H1 (cell line): ENCODE data around the gene ETV4. TPM values are rescaled to one million over a fixed set of nuclear protein-coding genes. Genes with fewer than 3 reads are reported as not detected.

Experiments used
- CTCF ChIA-PET: fragments of 300-600 bp; sonication (Branson Sonifier 250); formaldehyde crosslinking; loops from one replicate; lab custom pipeline; 2021; ENCODE audit not compliant: partially characterized antibody; lab: Charles Lee
- POLR2A ChIA-PET: fragments of 300-600 bp; sonication (Branson Sonifier 250); formaldehyde crosslinking; loops from one replicate; lab custom pipeline; 2021; ENCODE audit warnings: inconsistent platforms; ENCODE audit not compliant: partially characterized antibody; lab: Charles Lee
- DNase-seq, 2 experiments: peaks; one replicate each; pipeline versions ENCODE4 v3.0.0 to v3.0.0-alpha.2; 2010 to 2022; ENCODE audit warnings: low spot score in 2 of 2, low read depth in 1 of 2, mixed read lengths in 1 of 2
- FAIRE-seq: peaks from 2 replicates; lab custom pipeline; 2011; peaks lifted over from hg19 to GRCh38; lab: Jason Lieb, UNC
- H2AFZ ChIP-seq: 2 replicates; pipeline ENCODE4 v1.8.1; 2012; ENCODE audit warnings: low read length, inconsistent platforms
- H2AK5ac ChIP-seq: 2 replicates; pipeline ENCODE4 v1.6.1; 2013; ENCODE audit warnings: low read depth, low read length
- H2BK120ac ChIP-seq: replicated peaks from 2 replicates; pipeline ENCODE3; 2013; ENCODE audit warnings: low read depth, low read length, inconsistent platforms
- H2BK12ac ChIP-seq: 2 replicates; pipeline ENCODE4 v1.6.1; 2013; ENCODE audit warnings: low read depth, low read length
- H2BK15ac ChIP-seq: 2 replicates; pipeline ENCODE4 v1.6.1; 2013; ENCODE audit warnings: low read length
- H2BK20ac ChIP-seq: 2 replicates; pipeline ENCODE4 v1.6.1; 2013; ENCODE audit warnings: low read length
- H2BK5ac ChIP-seq: 2 replicates; pipeline ENCODE4 v1.6.1; 2013; ENCODE audit warnings: low read depth, low read length
- H3K14ac ChIP-seq: 2 replicates; pipeline ENCODE4 v1.6.1; 2013; ENCODE audit warnings: inconsistent platforms; ENCODE audit not compliant: insufficient read length
- H3K18ac ChIP-seq: 2 replicates; pipeline ENCODE4 v1.6.1; 2013; ENCODE audit warnings: low read length; ENCODE audit errors: extremely low read depth
- H3K23ac ChIP-seq: 2 replicates; pipeline ENCODE4 v1.6.1; 2013; ENCODE audit warnings: inconsistent platforms; ENCODE audit not compliant: insufficient read length
- H3K23me2 ChIP-seq: 2 replicates; pipeline ENCODE4 v1.6.1; 2013; ENCODE audit warnings: low read depth, low read length
- H3K27ac ChIP-seq: 2 replicates; pipeline ENCODE4 v1.6.1; 2011; ENCODE audit warnings: low read depth, low read length, inconsistent platforms
- H3K27me3 ChIP-seq, 4 experiments: replicated peaks in 1 of 4; 1 replicate in 1 of 4; 2 replicates in 3 of 4; pipeline versions ENCODE4 v1.6.1 to v1.8.1; 2011 to 2013; ENCODE audit warnings: low read length in 3 of 4, mild to moderate bottlenecking in 3 of 4, inconsistent platforms in 2 of 4, mixed read lengths in 2 of 4, moderate library complexity in 1 of 4; ENCODE audit not compliant: control insufficient read depth in 3 of 4, insufficient read depth in 3 of 4; ENCODE audit errors: extremely low read depth in 1 of 4
- H3K36me3 ChIP-seq, 4 experiments: 2 replicates each; pipeline versions ENCODE4 v1.6.1 to v1.8.1; 2011 to 2013; ENCODE audit warnings: mild to moderate bottlenecking in 4 of 4, low read length in 3 of 4, moderate library complexity in 2 of 4, control low read depth in 1 of 4, inconsistent platforms in 1 of 4; ENCODE audit not compliant: insufficient read depth in 4 of 4, control insufficient read depth in 2 of 4
- H3K4ac ChIP-seq: replicated peaks from 2 replicates; pipeline ENCODE3; 2013; ENCODE audit warnings: low read length, low read depth, mixed read lengths, inconsistent platforms; ENCODE audit not compliant: insufficient read length
- H3K4me1 ChIP-seq, 4 experiments: replicated peaks in 1 of 4; 1 replicate in 1 of 4; 2 replicates in 3 of 4; pipeline versions ENCODE4 v1.6.1 to v1.8.1; 2011 to 2013; ENCODE audit warnings: low read length in 3 of 4, inconsistent platforms in 2 of 4, mixed read lengths in 1 of 4; ENCODE audit not compliant: insufficient read depth in 4 of 4, control insufficient read depth in 3 of 4
- H3K4me2 ChIP-seq, 2 experiments: 2 replicates each; pipeline versions ENCODE4 v1.6.1 to v1.8.1; 2011 to 2013; ENCODE audit warnings: low read depth in 2 of 2, low read length in 2 of 2, control low read depth in 1 of 2, inconsistent platforms in 1 of 2, mild to moderate bottlenecking in 1 of 2; ENCODE audit not compliant: insufficient read depth in 1 of 2
- H3K4me3 ChIP-seq, 4 experiments: fragments of 200-600, 300-600 bp in 1 of 4; sonication (generic), shearing (Covaris generic), sonication (Bioruptor Twin) in 1 of 4; 2 replicates each; pipeline versions ENCODE4 v1.5.1 to v1.8.1; 2011 to 2016; ENCODE audit warnings: low read length in 4 of 4, low read depth in 3 of 4, control low read depth in 2 of 4, inconsistent platforms in 2 of 4, mild to moderate bottlenecking in 2 of 4, mixed read lengths in 1 of 4, moderate library complexity in 1 of 4; ENCODE audit not compliant: insufficient read depth in 2 of 4; ENCODE audit errors: extremely low read depth in 1 of 4
- H3K56ac ChIP-seq: replicated peaks from 2 replicates; pipeline ENCODE3; 2013; ENCODE audit warnings: low read depth, mild to moderate bottlenecking, mixed read lengths, low read length, inconsistent platforms; ENCODE audit not compliant: insufficient read length
- H3K79me1 ChIP-seq: 2 replicates; pipeline ENCODE4 v1.6.1; 2013; ENCODE audit warnings: low read depth, low read length, control low read depth
- H3K79me2 ChIP-seq, 2 experiments: 2 replicates each; pipeline versions ENCODE4 v1.6.1 to v1.8.1; 2012 to 2013; ENCODE audit warnings: low read length in 2 of 2, mild to moderate bottlenecking in 2 of 2, inconsistent platforms in 1 of 2; ENCODE audit not compliant: insufficient read depth in 2 of 2, control insufficient read depth in 1 of 2
- H3K9ac ChIP-seq, 4 experiments: replicated peaks in 1 of 4; 1 replicate in 1 of 4; 2 replicates in 3 of 4; pipeline versions ENCODE4 v1.6.1 to v1.8.1; 2011 to 2013; ENCODE audit warnings: low read depth in 3 of 4, low read length in 3 of 4, control low read depth in 2 of 4, mild to moderate bottlenecking in 2 of 4, moderate library complexity in 2 of 4, inconsistent platforms in 1 of 4; ENCODE audit errors: extremely low read depth in 1 of 4
- H3K9me3 ChIP-seq, 2 experiments: 2 replicates each; pipeline versions ENCODE4 v1.6.1 to v1.8.1; 2012 to 2013; ENCODE audit warnings: mild to moderate bottlenecking in 2 of 2, moderate library complexity in 2 of 2, control low read depth in 1 of 2, inconsistent platforms in 1 of 2, low read depth in 1 of 2, low read length in 1 of 2, mixed read lengths in 1 of 2; ENCODE audit not compliant: insufficient read depth in 2 of 2
- H4K20me1 ChIP-seq, 2 experiments: replicated peaks in 1 of 2; 2 replicates each; pipeline versions ENCODE3 to v1.8.1; 2011 to 2013; ENCODE audit warnings: inconsistent platforms in 2 of 2, low read length in 2 of 2, mild to moderate bottlenecking in 1 of 2; ENCODE audit not compliant: insufficient read depth in 2 of 2, control insufficient read depth in 1 of 2
- H4K5ac ChIP-seq: 2 replicates; pipeline ENCODE4 v1.6.1; 2013; ENCODE audit warnings: low read length, low read depth, mixed read lengths, inconsistent platforms; ENCODE audit not compliant: insufficient read length
- H4K8ac ChIP-seq: 2 replicates; pipeline ENCODE4 v1.8.0; 2013; ENCODE audit warnings: mild to moderate bottlenecking, moderate library complexity, low read length, inconsistent platforms; ENCODE audit not compliant: insufficient read depth; ENCODE audit errors: extremely low read depth
- H4K91ac ChIP-seq: replicated peaks from 2 replicates; pipeline ENCODE3; 2013; ENCODE audit warnings: low read length, mixed read lengths, inconsistent platforms; ENCODE audit not compliant: insufficient read length
- ASH2L ChIP-seq: fragments of 200-600, 300-600 bp; sonication (generic); IDR thresholded peaks from one replicate; pipeline ENCODE4 v1.7.1; 2017; ENCODE audit warnings: low read length
- BACH1 ChIP-seq: IDR thresholded peaks from 2 replicates; pipeline ENCODE4 v1.6.1; 2012; ENCODE audit warnings: low read length, improper control_type of control experiment
- CEBPB ChIP-seq: IDR thresholded peaks from 2 replicates; pipeline ENCODE4 v1.6.1; 2012; ENCODE audit warnings: low read depth, low read length
- EZH2 ChIP-seq: fragments of 200-600 bp; sonication (generic); IDR thresholded peaks from 2 replicates; pipeline ENCODE4 v1.7.1; 2012; ENCODE audit warnings: low read depth, mild to moderate bottlenecking, moderate library complexity, low read length, inconsistent platforms; ENCODE audit not compliant: severe bottlenecking
- GABPA ChIP-seq: IDR thresholded peaks from 2 replicates; pipeline ENCODE4 v1.6.1; 2011; ENCODE audit warnings: mild to moderate bottlenecking, low read length, moderate library complexity, borderline replicate concordance; ENCODE audit not compliant: insufficient read depth
- JUN ChIP-seq: IDR thresholded peaks from 2 replicates; pipeline ENCODE4 v1.6.1; 2011; ENCODE audit warnings: low read depth, mild to moderate bottlenecking, improper control_type of control experiment, low read length
- KDM1A ChIP-seq: fragments of 200-600, 300-600 bp; sonication (generic); IDR thresholded peaks from 2 replicates; pipeline ENCODE4 v1.7.1; 2016; ENCODE audit warnings: mild to moderate bottlenecking, low read length, borderline replicate concordance
- KDM5A ChIP-seq: fragments of 200-600 bp; IDR thresholded peaks from 2 replicates; pipeline ENCODE4 v1.7.1; 2012; ENCODE audit warnings: mild to moderate bottlenecking, low read length, inconsistent platforms, mixed read lengths
- MAFK ChIP-seq: IDR thresholded peaks from 2 replicates; pipeline ENCODE4 v1.6.1; 2012; ENCODE audit warnings: low read depth, mild to moderate bottlenecking, improper control_type of control experiment, low read length
- NANOG ChIP-seq: IDR thresholded peaks from 2 replicates; pipeline ENCODE4 v1.6.1; 2011; ENCODE audit warnings: low read length, low read depth, mild to moderate bottlenecking, inconsistent platforms; ENCODE audit not compliant: insufficient read depth, poor library complexity, severe bottlenecking
- WGBS, 2 experiments: shearing (Covaris generic) in 1 of 2; methylation state at CpG; one replicate each; pipeline versions ENCODE4 v1.1.6 to v1.1.7; 2013 to 2015; ENCODE audit warnings: low lambda C conversion rate in 2 of 2, mixed read lengths in 2 of 2, inconsistent platforms in 1 of 2, low coverage in 1 of 2, missing lambda C conversion rate in 1 of 2; ENCODE audit not compliant: insufficient replicate concordance in 2 of 2, insufficient coverage in 1 of 2, insufficient read length in 1 of 2; ENCODE audit errors: extremely low coverage in 1 of 2, missing lambda C conversion rate in 1 of 2; 5-methylcytosine and 5-hydroxymethylcytosine counted together
- polyA plus RNA-seq, 7 experiments: library from polyadenylated mRNA; depleted of rRNA in 3 of 7; stranded (reverse) in 5 of 7; unstranded in 2 of 7; fragments of >200 nt in 5 of 7; fragments of 200-250 nt in 2 of 7; gene quantifications; 1 replicate in 5 of 7; 2 replicates in 1 of 7; 4 replicates in 1 of 7; pipeline versions ENCODE4 v1.2.1 to v1.2.3, GENCODE V29; 2011 to 2013; ENCODE audit warnings: missing spikeins in 2 of 7, mixed read lengths in 2 of 7
- total RNA-seq: library from RNA; stranded (reverse); fragmentation: NEBNext Ultra II Directional; extraction: Animal tissue kit (Norgen Biotek cat#: 25700); gene quantifications from 2 replicates; pipeline ENCODE4 v1.2.1, GENCODE V29; 2021
- TF ChIP-seq, protein P1 (sequence below): IDR thresholded peaks from 2 replicates; pipeline ENCODE4 v1.6.1; 2012; ENCODE audit warnings: inconsistent platforms
- TF ChIP-seq, protein P2 (sequence below): IDR thresholded peaks from 2 replicates; pipeline ENCODE4 v1.6.1; 2011; ENCODE audit warnings: low read length, improper control_type of control experiment

Gene ETV4
- total and polyA plus RNA-seq, 2 of the 8 experiments (the other 6 are each of a cell fraction or from before 2014, with no cell fraction given), result 75.2 to 143 TPM

DNA sequence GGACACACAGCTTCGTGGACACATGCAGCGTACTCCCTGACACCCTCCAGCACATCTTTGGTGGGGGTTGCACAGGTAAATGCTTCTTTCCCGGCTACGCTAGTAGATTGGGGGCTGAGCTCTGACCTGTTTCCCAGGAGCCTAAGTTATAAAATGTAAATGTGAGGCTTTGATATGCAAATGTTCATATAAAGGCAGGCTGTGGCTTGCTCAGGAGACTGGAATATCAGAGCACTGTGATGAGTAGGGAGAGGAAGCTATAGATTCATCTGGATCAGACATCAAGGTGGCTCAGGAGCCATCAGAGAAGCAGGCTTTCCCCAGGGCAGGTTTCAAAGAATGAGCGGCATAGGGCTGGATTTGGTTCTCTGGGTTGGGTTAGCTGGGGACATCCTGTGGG, 3.4 kb upstream of the ETV4 start:
- Histone ChIP-seq H3K9me3 (no peaks in the 10 kb centered on the region), H3K4me2 (peak overlapping the region in 1 of 2 experiments; percentile 27; a peak in 2 of 4 replicates), H2AFZ (no peak overlapping the region), H4K20me1 (no peaks in the 10 kb centered on the region), H3K18ac (peak overlapping the region; percentile 78), H3K4me1 (peaks cover 7 to 31% (median 14%) of the 10 kb centered on the region in 4 experiments), H3K27me3 (peaks cover 0 to 12% (median 7%) of the 10 kb centered on the region in 4 experiments; a peak in 5 of 7 replicates), H4K5ac (no peak overlapping the region), H3K14ac (no peak overlapping the region), H3K9ac (no peak overlapping the region), H3K79me1 (no peaks in the 10 kb centered on the region), H4K91ac (peak overlapping the region; percentile 86), H2AK5ac (peak overlapping the region; percentile 75; the same call in 1 of the 2 replicates), H2BK12ac (peak overlapping the region; percentile 97; the same call in 1 of the 2 replicates), H2BK120ac (peak overlapping the region; percentile 73), H3K4me3 (no peak overlapping the region), H3K23ac (no peak overlapping the region), H2BK5ac (peak overlapping the region; percentile 60; the same call in 1 of the 2 replicates), H3K27ac (no peak overlapping the region), H2BK20ac (peak overlapping the region; percentile 82), H3K23me2 (peaks cover 10% of the 10 kb centered on the region), H4K8ac (no peak overlapping the region; the same call in 1 of the 2 replicates), H2BK15ac (peak overlapping the region; percentile 95; the same call in 1 of the 2 replicates), H3K4ac (no peak overlapping the region), H3K36me3 (no peaks in the 10 kb centered on the region), H3K56ac (no peak overlapping the region), H3K79me2 (peaks cover 0 to 4% of the 10 kb centered on the region in 2 experiments; a peak in 1 of 4 replicates)
- ChIA-PET POLR2A (interaction anchor here (0.8 to 1.3 kb wide), 8 partner anchors 11 to 24 kb away, joined by 3 to 7 read pairs (median 4); no protein-coding TSS in a partner anchor), CTCF (interaction anchor here (0.5 to 1.9 kb wide), 6 partner anchors 11 to 211 kb away, joined by 3 to 11 read pairs (median 3); partner anchors contain the start of gene DHX8)
- FAIRE-seq (no peak), DNase-seq (no peak)
- 66% methylated on average over 5 of the region's 5 CpGs; no CpG with 5 or more reads in 1 of the 2 experiments for WGBS, 2 experiments
- TF ChIP-seq CEBPB, result no peak
- TF ChIP-seq, protein P1, sequence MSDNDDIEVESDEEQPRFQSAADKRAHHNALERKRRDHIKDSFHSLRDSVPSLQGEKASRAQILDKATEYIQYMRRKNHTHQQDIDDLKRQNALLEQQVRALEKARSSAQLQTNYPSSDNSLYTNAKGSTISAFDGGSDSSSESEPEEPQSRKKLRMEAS, result no peak
- TF ChIP-seq BACH1, result no peak
- no peak for TF ChIP-seq MAFK
- TF ChIP-seq, protein P2, sequence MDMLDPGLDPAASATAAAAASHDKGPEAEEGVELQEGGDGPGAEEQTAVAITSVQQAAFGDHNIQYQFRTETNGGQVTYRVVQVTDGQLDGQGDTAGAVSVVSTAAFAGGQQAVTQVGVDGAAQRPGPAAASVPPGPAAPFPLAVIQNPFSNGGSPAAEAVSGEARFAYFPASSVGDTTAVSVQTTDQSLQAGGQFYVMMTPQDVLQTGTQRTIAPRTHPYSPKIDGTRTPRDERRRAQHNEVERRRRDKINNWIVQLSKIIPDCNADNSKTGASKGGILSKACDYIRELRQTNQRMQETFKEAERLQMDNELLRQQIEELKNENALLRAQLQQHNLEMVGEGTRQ, result no peak
- TF ChIP-seq NANOG, result no peak
- TF ChIP-seq JUN, result no peak
- no peak for TF ChIP-seq KDM5A
- no peak for TF ChIP-seq EZH2
- TF ChIP-seq GABPA, result no peak
- TF ChIP-seq KDM1A, result no peak
- no peak for TF ChIP-seq ASH2L
